ENCODE data around the gene HMGA1.
A peak's percentile ranks its signal among the peaks of the same experiment; 100 is the strongest.

The HMGA1 gene

DNA sequence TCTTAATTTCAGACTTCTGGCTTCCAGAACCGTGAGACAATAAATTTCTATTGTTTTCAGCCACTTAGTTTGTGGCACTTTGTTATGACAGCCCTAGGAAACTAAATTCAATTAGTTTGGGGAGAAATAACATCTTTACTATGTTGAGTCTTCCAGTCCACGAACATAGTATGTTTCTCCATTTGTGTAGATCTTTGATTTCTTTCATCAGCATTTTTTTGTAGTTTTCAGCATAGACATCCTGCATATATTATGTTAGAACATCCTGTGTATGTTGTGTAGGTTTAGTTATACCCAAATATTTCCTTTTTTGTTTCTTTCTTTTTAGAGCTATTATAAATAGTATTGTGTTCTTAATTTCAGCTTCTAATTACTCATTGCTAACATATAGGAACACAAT, 18.0 kb upstream of the HMGA1 start:
- CTCF ChIA-PET, result interaction anchor here (1.0 to 2.2 kb wide), 3 partner anchors 8 to 31 kb away, joined by 3 to 6 read pairs (median 4); no protein-coding TSS in a partner anchor

DNA sequence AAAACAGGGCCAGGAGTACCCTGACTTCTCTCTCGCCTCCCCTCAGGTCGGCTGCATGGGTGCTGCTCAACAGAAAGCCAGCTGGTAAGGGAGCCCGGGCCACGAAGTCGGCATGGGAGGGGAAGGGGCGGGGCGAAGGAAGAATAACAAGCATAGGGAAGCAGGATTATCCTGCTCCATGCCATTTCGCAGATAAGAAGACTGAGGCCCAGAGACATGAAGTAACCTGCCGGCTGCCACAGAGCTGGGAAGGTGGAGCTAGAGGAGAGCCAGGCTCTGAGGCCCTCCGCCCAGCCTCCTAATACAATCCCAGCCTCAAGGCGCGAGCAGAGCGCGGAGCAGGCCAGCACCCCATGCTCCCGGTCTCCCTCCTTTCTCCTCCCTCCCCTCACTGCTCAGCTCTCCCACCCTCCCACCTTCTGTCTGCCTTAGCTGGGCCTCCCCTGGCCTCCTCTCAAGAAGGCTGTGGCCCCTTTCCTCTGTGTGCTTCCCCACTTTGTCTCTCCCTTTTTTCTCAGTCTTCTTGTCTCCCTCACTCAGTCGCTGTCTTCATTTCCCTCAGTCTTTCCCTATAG, 13.2 kb upstream of the HMGA1 start:
- no peak for TF ChIP-seq CTCF (IDR thresholded peaks at IDR 0.05; ENCODE audit: insufficient read depth, low read length, missing control alignments)
- DNase-seq (ENCODE audit: low read depth, low spot score), result no peak
- CTCF ChIA-PET, result interaction anchor here (0.9 to 2.5 kb wide), 4 partner anchors 21 to 386 kb away, joined by 3 to 11 read pairs (median 9); partner anchors contain the start of gene SMIM29
- H3K4me3 ChIP-seq (ENCODE audit: low read depth, low read length), result peak overlapping the region; percentile 43
- POLR2A ChIA-PET, result interaction anchor here (0.8 to 2.4 kb wide), 3 partner anchors 13 to 202 kb away, joined by 3 to 25 read pairs (median 5); partner anchors contain the start of genes HMGA1 and SMIM29

More for the DNA sequence above, 18.0 kb upstream of the HMGA1 start:
- no peak overlapping the region for H3K4me3 ChIP-seq (ENCODE audit: low read depth, low read length)
- no peak for DNase-seq (ENCODE audit: low read depth, low spot score)
- POLR2A ChIA-PET, result no interaction called here
- TF ChIP-seq CTCF (IDR thresholded peaks at IDR 0.05; ENCODE audit: insufficient read depth, low read length, missing control alignments), result no peak

DNA sequence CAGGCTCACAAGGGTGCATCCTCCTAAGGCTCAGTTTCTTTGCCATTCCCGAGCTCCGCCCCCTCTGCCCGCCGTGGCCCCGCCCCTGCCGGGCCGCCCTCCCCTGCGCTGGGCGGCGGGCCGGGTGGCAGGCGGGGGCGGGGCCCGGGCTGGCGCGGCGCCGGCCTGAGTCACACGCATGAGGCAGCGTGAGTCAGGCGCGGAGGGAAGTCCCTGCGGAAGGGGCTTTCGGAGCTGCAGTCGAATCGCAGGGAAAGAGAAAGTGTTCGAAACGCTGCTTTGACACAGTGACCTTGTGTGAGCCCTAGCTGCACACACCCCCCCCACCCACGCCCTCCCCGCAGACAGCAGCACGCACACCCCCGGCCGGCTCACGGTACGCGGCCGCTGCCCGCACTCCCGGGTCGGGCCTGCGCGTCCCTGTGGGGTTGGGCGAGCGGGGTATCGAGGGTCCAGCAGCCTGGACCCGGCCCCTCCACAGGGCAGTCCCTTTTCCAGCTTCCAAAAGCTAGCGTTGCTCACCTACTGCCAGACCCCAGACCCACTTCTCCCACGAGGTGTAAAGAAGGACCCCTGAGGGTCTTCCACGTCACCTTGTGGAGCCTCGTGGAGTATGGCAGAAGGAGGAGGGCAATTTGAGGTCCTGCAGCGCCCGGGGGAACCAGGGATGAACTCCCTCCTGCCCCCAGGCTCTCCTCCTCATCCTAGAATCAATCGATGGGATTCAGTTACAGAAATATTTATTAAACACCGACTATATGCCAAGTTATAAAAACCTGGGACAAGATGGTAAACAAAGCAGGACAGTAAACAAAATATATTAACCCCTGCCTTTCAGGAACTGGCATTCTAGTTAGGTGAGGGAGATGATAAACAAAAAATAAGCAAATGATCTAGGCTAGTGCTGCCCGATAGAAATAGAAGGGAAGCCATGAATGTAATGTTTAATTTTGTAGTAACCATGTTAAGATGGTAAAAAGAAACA, 12.4 kb upstream of the HMGA1 start:
- peak; percentile 63 for DNase-seq (ENCODE audit: low read depth, low spot score)
- peak overlapping the region; percentile 58 for H3K4me3 ChIP-seq (ENCODE audit: low read depth, low read length)
- no peak for TF ChIP-seq CTCF (IDR thresholded peaks at IDR 0.05; ENCODE audit: insufficient read depth, low read length, missing control alignments)
- POLR2A ChIA-PET, result interaction anchor here (0.8 to 2.4 kb wide), 3 partner anchors 12 to 201 kb away, joined by 3 to 25 read pairs (median 5); partner anchors contain the start of genes HMGA1 and SMIM29
- CTCF ChIA-PET, result interaction anchor here (1.5 to 2.5 kb wide), 3 partner anchors 26 to 385 kb away, joined by 8 to 11 read pairs (median 10); partner anchors contain the start of gene SMIM29

- no peak for DNase-seq (ENCODE audit: low read depth, low spot score)
- no peak for TF ChIP-seq CTCF (IDR thresholded peaks at IDR 0.05; ENCODE audit: insufficient read depth, low read length, missing control alignments)
- no peak overlapping the region for H3K4me3 ChIP-seq (ENCODE audit: low read depth, low read length)
- POLR2A ChIA-PET, result no interaction called here
- CTCF ChIA-PET, result no interaction called here
Observed at GRCh38 chr6:34225551-34225950, 11.1 kb upstream of the HMGA1 start.

DNA sequence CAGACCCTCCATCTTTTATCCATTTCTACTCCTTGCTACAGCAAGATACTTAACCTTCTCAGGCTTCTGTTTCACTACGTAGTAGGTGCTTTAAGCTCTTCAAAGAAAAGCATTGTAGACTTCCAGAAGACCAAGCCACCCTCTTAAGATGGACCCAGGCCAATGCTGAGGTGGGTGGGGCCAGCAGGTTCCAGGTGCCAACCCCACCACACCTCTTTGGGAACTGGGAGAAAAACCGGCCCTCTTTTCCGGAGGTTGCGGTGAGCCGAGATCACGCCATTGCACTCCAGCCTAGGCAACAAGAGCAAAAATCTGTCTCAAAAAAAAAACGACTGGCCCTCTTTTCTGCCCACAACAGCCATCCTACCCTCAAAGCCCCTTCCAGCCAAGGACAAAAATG, 10.6 kb upstream of the HMGA1 start:
- H3K4me3 ChIP-seq (ENCODE audit: low read depth, low read length), result no peak overlapping the region
- no peak for DNase-seq (ENCODE audit: low read depth, low spot score)
- CTCF ChIA-PET, result interaction anchor here (0.9 kb wide), 1 partner anchor 24 kb away, joined by 3 read pairs; no protein-coding TSS in a partner anchor
- no peak for TF ChIP-seq CTCF (IDR thresholded peaks at IDR 0.05; ENCODE audit: insufficient read depth, low read length, missing control alignments)
- POLR2A ChIA-PET, result interaction anchor here (2.0 kb wide), 1 partner anchor 11 kb away, joined by 9 read pairs; the partner anchor contains the start of gene HMGA1

Measured in AG04449 (cell line).